Type B pancreatic cell (in vitro differentiated cells): Measurements from ENCODE around the gene TSPAN5. TPM values are rescaled to one million over a fixed set of nuclear protein-coding genes. Genes with fewer than 3 reads are reported as not detected.

Experiments
- DNase-seq: peaks from one replicate; pipeline ENCODE4 v3.0.0; 2021; ENCODE audit warnings: mixed read lengths; ENCODE audit not compliant: unreplicated experiment; ENCODE audit errors: extremely low spot score
- H3K27ac Mint-ChIP-seq: 2 replicates; pipeline ENCODE4 v1.8.0; 2021; ENCODE audit warnings: mild to moderate bottlenecking, mixed read lengths
- H3K27me3 Mint-ChIP-seq: 2 replicates; pipeline ENCODE4 v1.8.0; 2021; ENCODE audit warnings: mixed read lengths
- H3K36me3 Mint-ChIP-seq: 2 replicates; pipeline ENCODE4 v1.8.0; 2021; ENCODE audit warnings: mixed read lengths
- H3K4me1 Mint-ChIP-seq: one replicate; pipeline ENCODE4 v1.8.0; 2021; ENCODE audit warnings: mixed read lengths; ENCODE audit not compliant: unreplicated experiment
- H3K4me3 Mint-ChIP-seq: 2 replicates; pipeline ENCODE4 v1.8.0; 2021; ENCODE audit warnings: mild to moderate bottlenecking, mixed read lengths
- H3K9me3 Mint-ChIP-seq: 2 replicates; pipeline ENCODE4 v1.8.0; 2021; ENCODE audit warnings: mixed read lengths
- CTCF ChIP-seq: fragments of 200-600 bp; sonication (generic); conservative IDR thresholded peaks from 2 replicates; pipeline ENCODE4 v1.5.0; 2021; ENCODE audit warnings: antibody characterized with exemption, mild to moderate bottlenecking
- total RNA-seq: library from RNA; stranded (reverse); gene quantifications from 2 replicates; pipeline ENCODE4 v1.2.1, GENCODE V29; 2021; ENCODE audit warnings: low replicate concordance

TSPAN5 gene
- total RNA-seq, 1 donor from 2014 or later: 26.9 TPM

- no peak for DNase-seq
- no peak for TF ChIP-seq CTCF
Measured at GRCh38 chr4:98446499-98447375, 211.7 kb downstream of the TSPAN5 start.

GRCh38 chr4:98444371-98444770 lies 214.0 kb downstream of the TSPAN5 start:
- Mint-ChIP-seq H3K9me3 (no peaks in the 10 kb centered on the region), H3K4me1 (no peaks in the 10 kb centered on the region), H3K27me3 (no peaks in the 10 kb centered on the region), H3K4me3 (no peak overlapping the region), H3K27ac (no peak overlapping the region), H3K36me3 (peaks cover 19% of the 10 kb centered on the region)
- no peak for TF ChIP-seq CTCF
- DNase-seq: no peak

More at GRCh38 chr4:98446499-98447375, 211.7 kb downstream of the TSPAN5 start:
- Mint-ChIP-seq H3K4me1 (no peaks in the 10 kb centered on the region), H3K36me3 (peaks cover 11% of the 10 kb centered on the region), H3K27me3 (no peaks in the 10 kb centered on the region), H3K9me3 (no peaks in the 10 kb centered on the region), H3K27ac (no peak overlapping the region), H3K4me3 (no peak overlapping the region)

DNA sequence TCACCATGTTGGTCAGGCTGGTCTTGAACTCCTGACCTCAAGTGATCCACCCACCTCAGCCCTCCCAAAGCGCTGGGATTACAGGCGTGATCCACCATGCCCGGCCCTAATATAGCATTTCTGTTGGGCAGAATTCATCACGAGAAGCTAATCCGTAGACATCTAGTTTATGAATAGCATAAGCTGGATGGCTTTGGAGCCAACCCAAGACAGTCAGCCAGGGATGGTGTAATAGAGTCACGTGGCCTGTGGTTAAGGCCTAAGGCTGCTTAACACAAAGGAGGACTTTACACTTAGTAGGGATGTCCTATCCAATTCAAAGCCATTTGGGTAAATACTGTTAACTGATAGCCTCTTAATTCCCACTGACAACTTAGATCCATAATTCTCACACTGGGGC lies 223.6 kb downstream of the TSPAN5 start:
- Mint-ChIP-seq H3K4me3 (no peak overlapping the region), H3K4me1 (no peaks in the 10 kb centered on the region), H3K27ac (no peak overlapping the region), H3K27me3 (no peaks in the 10 kb centered on the region), H3K36me3 (peaks cover 19% of the 10 kb centered on the region), H3K9me3 (no peaks in the 10 kb centered on the region)
- no peak for TF ChIP-seq CTCF
- DNase-seq: no peak

DNA sequence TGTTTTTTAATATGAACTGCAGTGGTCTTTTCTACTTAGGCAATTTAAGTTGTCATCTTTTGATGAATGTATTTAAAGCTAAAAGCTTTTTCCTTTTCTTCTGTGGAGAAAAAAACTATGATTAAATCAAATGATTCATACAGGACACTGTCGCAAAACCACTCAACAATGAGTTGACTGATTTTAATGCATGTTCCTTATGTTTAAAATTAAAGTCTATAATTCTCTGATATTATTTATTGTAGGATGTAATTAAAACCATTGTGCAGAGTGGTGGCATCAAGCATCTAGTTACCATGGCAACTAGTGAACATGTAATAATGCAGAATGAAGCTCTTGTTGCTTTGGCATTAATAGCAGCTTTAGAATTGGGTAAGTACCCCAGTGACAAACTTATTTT lies 224.7 kb downstream of the TSPAN5 start:
- H3K27me3 Mint-ChIP-seq: no peaks in the 10 kb centered on the region
- H3K9me3 Mint-ChIP-seq: no peaks in the 10 kb centered on the region
- no peak overlapping the region for H3K4me3 Mint-ChIP-seq
- no peak for TF ChIP-seq CTCF
- peaks cover 18% of the 10 kb centered on the region for H3K36me3 Mint-ChIP-seq
- DNase-seq: no peak
- H3K4me1 Mint-ChIP-seq: no peaks in the 10 kb centered on the region
- H3K27ac Mint-ChIP-seq: no peak overlapping the region

DNA sequence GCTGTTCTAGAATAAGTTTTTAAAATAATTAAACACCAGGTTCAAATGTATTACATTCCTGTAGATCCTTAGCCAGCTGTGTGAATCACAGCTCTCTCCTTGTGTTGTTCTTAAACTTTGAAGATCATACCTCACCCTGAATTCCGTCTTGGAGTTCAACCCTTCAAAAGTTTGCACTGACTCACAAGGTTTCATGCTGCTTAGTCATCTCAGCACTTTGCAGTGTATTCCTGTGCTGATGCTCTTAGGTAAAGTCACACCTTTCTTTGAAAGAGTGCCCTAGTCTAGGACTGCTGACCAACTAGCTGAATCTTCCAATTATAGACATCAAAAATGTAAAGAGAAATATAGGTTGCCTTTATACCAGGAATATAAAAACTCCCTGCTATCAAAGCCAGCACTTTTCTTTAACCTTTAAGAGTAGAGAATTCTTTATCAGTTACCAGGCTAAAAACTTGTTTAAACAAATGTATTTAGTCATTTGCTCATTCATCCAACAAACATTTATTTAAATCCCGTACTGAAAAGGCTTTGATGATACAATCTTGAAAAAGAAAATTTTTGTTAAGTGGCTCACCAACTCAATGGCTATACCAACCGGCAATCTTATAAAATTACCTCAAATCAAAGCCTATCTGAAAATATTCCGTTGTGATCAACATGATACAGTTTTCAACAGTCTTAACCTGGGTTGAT lies 227.6 kb downstream of the TSPAN5 start:
- Mint-ChIP-seq H3K27ac (no peak overlapping the region), H3K27me3 (no peaks in the 10 kb centered on the region), H3K4me3 (no peak overlapping the region), H3K9me3 (no peaks in the 10 kb centered on the region), H3K4me1 (no peaks in the 10 kb centered on the region), H3K36me3 (peaks cover 8% of the 10 kb centered on the region)
- no peak for DNase-seq
- TF ChIP-seq CTCF: no peak
